MM.1S (cell line): Measurements from ENCODE around the gene CHCHD10.

Experiments used
- CTCF ChIP-seq: fragments of 300-600 bp; sonication (generic); IDR thresholded peaks from 2 replicates; pipeline ENCODE4 v1.5.1; 2016; ENCODE audit warnings: antibody characterized with exemption, low read length, mixed read lengths
- EZH2 ChIP-seq: fragments of 300-600 bp; sonication (generic); optimal IDR thresholded peaks from 2 replicates; pipeline ENCODE3; 2017; ENCODE audit warnings: low read depth, mild to moderate bottlenecking, antibody characterized with exemption, low read length, mixed read lengths

GRCh38 chr22:23786261-23786710 is 18.5 kb upstream of the CHCHD10 start:
- TF ChIP-seq CTCF (no peak), EZH2 (no peak)
